ENCODE results near the gene CEP290. TPM values are rescaled to one million over a fixed set of nuclear protein-coding genes. Genes with fewer than 3 reads are reported as not detected.

The CEP290 gene
- polyA plus RNA-seq, 1 donor from 2014 or later, result 43.9 TPM

GRCh38 chr12:88166179-88166578 lies 24.3 kb upstream of the CEP290 start:
- Histone ChIP-seq H3K4me3 (ENCODE audit: low read length) (no peak overlapping the region), H3K79me2 (replicated peaks; ENCODE audit: insufficient read depth, low read length) (no peaks in the 10 kb centered on the region), H3K27me3 (ENCODE audit: insufficient read depth, low read depth, low read length) (no peaks in the 10 kb centered on the region), H3K9ac (ENCODE audit: low read length) (no peak overlapping the region), H4K20me1 (ENCODE audit: insufficient read depth) (no peaks in the 10 kb centered on the region), H3K27ac (ENCODE audit: low read length) (no peak overlapping the region), H3K36me3 (ENCODE audit: insufficient read depth, low read length) (peaks cover 2% of the 10 kb centered on the region), H3K9me3 (ENCODE audit: low read length) (no peaks in the 10 kb centered on the region), H3F3A (ENCODE audit: insufficient read depth, low read length, poor library complexity, severe bottlenecking) (no peaks in the 10 kb centered on the region), H2AFZ (ENCODE audit: low read depth, low read length) (no peak overlapping the region), H3K9me2 (ENCODE audit: insufficient read depth, low read length) (no peaks in the 10 kb centered on the region), H3K4me2 (ENCODE audit: low read length) (no peak overlapping the region)
- no peak for TF ChIP-seq SMC3 (conservative IDR thresholded peaks at IDR 0.05; ENCODE audit: poor library complexity)
- TF ChIP-seq EZH2 (IDR thresholded peaks at IDR 0.05; ENCODE audit: borderline replicate concordance, insufficient read depth, low read length, poor library complexity, severe bottlenecking), result no peak
- TF ChIP-seq RAD21 (conservative IDR thresholded peaks at IDR 0.05), result no peak
- TF ChIP-seq REST (IDR thresholded peaks at IDR 0.05; ENCODE audit: borderline replicate concordance), result no peak
- TF ChIP-seq CTCF (IDR thresholded peaks at IDR 0.05; ENCODE audit: poor library complexity, severe bottlenecking), result no peak
- no peak for TF ChIP-seq EP300 (conservative IDR thresholded peaks at IDR 0.05; ENCODE audit: poor library complexity, severe bottlenecking)
- TF ChIP-seq POLR2AphosphoS5 (IDR thresholded peaks at IDR 0.05), result no peak
- no peak for TF ChIP-seq TAF1 (IDR thresholded peaks at IDR 0.05; ENCODE audit: low read depth)
- no peak for TF ChIP-seq MXI1 (conservative IDR thresholded peaks at IDR 0.05; ENCODE audit: poor library complexity, severe bottlenecking)

GRCh38 chr12:88163371-88163770 lies 21.5 kb upstream of the CEP290 start:
- TF ChIP-seq SMC3 (conservative IDR thresholded peaks at IDR 0.05; ENCODE audit: poor library complexity) (no peak), POLR2AphosphoS5 (IDR thresholded peaks at IDR 0.05) (no peak), REST (IDR thresholded peaks at IDR 0.05; ENCODE audit: borderline replicate concordance) (no peak), EP300 (conservative IDR thresholded peaks at IDR 0.05; ENCODE audit: poor library complexity, severe bottlenecking) (no peak), MXI1 (conservative IDR thresholded peaks at IDR 0.05; ENCODE audit: poor library complexity, severe bottlenecking) (no peak), RAD21 (conservative IDR thresholded peaks at IDR 0.05) (no peak), TAF1 (IDR thresholded peaks at IDR 0.05; ENCODE audit: low read depth) (no peak), CTCF (IDR thresholded peaks at IDR 0.05; ENCODE audit: poor library complexity, severe bottlenecking) (no peak), EZH2 (IDR thresholded peaks at IDR 0.05; ENCODE audit: borderline replicate concordance, insufficient read depth, low read length, poor library complexity, severe bottlenecking) (no peak)
- Histone ChIP-seq H3K9me3 (ENCODE audit: low read length) (no peaks in the 10 kb centered on the region), H3K9me2 (ENCODE audit: insufficient read depth, low read length) (no peaks in the 10 kb centered on the region), H4K20me1 (ENCODE audit: insufficient read depth) (no peaks in the 10 kb centered on the region), H3K27me3 (ENCODE audit: insufficient read depth, low read depth, low read length) (no peaks in the 10 kb centered on the region), H3K4me3 (ENCODE audit: low read length) (no peak overlapping the region), H2AFZ (ENCODE audit: low read depth, low read length) (no peak overlapping the region), H3F3A (ENCODE audit: insufficient read depth, low read length, poor library complexity, severe bottlenecking) (no peaks in the 10 kb centered on the region), H3K36me3 (ENCODE audit: insufficient read depth, low read length) (no peaks in the 10 kb centered on the region), H3K9ac (ENCODE audit: low read length) (no peak overlapping the region), H3K27ac (ENCODE audit: low read length) (no peak overlapping the region), H3K4me2 (ENCODE audit: low read length) (no peak overlapping the region), H3K79me2 (replicated peaks; ENCODE audit: insufficient read depth, low read length) (no peaks in the 10 kb centered on the region)

Data from neural cell (in vitro differentiated cells).